ENCODE measurements around the gene TMEM207.

TMEM207 gene

GRCh38 chr3:190444576-190445145 lies 5.0 kb downstream of the TMEM207 start:
- DNase-seq (ENCODE audit: low spot score): no peak
- TF ChIP-seq CTCF (IDR thresholded peaks at IDR 0.05; ENCODE audit: extremely low read depth, missing control alignments): no peak

DNA sequence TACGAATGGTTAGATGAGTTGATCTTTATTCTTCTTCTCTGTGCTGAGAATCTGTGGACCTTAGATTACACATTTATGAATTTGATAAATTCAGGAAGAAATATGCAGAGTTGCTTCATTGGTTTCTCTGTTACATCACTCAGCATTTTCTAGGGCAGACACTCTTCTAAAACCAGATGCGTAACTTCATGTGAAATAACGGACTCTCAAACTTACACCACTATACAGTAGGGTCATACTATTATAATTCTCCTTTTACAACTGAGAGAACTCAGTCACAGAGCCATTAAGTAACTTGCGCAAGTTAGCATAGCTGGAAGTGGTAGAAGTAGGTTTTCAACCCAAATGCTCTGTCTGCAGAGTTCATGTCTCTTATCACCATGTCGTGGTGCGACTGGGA lies 5.7 kb downstream of the TMEM207 start:
- no peak for TF ChIP-seq CTCF (IDR thresholded peaks at IDR 0.05; ENCODE audit: extremely low read depth, missing control alignments)
- DNase-seq (ENCODE audit: low spot score): no peak

DNA sequence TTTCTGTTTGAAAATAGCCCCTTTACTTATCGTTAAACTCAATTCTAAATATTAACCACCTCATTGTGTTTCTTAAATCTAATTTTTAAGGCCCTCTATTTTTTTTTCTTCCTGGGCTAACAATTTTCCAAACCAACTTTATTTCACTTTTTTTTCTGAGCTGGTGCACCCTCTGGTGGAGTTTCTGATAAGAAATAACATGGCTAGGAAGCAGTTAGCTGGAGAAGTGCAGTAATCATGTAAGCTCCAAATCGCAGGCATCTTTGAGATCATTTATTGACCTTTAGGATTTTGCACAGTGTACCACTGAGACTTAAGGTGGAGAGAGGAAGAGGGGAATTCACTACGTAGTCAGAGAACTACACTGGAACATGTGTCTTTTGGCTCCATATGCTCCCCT lies 6.4 kb downstream of the TMEM207 start:
- DNase-seq (ENCODE audit: low spot score): no peak
- TF ChIP-seq CTCF (IDR thresholded peaks at IDR 0.05; ENCODE audit: extremely low read depth, missing control alignments): no peak

DNA sequence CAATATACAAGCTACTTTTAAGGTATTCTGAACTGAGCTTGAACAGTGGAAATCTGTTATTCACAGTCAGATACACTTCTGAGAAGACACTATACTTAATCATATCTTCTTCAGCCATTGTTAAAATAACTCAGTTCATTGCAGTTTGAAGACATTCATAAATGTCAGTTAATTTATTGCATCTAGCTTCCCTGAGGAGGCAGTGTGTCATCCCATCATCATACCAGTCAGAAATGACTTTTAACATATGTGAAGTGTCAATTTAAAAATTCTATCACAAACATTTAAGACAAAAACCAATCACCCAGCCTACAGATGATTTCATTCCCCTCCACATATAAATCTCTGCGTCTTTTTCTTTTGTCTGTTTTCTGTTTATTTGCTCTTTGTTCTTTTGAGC lies 7.5 kb downstream of the TMEM207 start:
- DNase-seq (ENCODE audit: low spot score): no peak
- no peak for TF ChIP-seq CTCF (IDR thresholded peaks at IDR 0.05; ENCODE audit: extremely low read depth, missing control alignments)

DNA sequence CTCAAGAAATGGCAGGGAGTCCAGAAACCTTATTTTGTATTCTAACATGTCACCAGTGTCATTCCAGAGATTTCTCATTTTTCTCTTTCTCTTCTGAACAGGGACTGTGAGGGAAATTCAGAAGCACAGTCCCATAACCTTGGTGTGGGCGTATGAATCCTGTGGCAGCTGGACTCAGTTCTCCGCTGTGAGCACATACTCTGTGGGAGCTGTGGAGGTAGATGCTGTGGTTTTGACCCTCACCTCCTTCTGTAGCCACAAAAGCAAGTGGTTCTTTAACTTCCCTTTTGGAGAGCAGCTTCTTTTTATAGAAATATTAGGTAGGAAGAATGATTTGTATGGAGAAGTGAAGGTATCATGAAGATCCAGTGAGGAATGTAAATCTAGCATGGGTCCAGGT lies 13.4 kb downstream of the TMEM207 start:
- no peak for DNase-seq (ENCODE audit: low spot score)
- TF ChIP-seq CTCF (IDR thresholded peaks at IDR 0.05; ENCODE audit: extremely low read depth, missing control alignments): no peak

GRCh38 chr3:190435618-190436017 lies 14.1 kb downstream of the TMEM207 start:
- DNase-seq (ENCODE audit: low spot score): no peak
- TF ChIP-seq CTCF (IDR thresholded peaks at IDR 0.05; ENCODE audit: extremely low read depth, missing control alignments): no peak

GRCh38 chr3:190433626-190434025 lies 16.1 kb downstream of the TMEM207 start:
- TF ChIP-seq CTCF (IDR thresholded peaks at IDR 0.05; ENCODE audit: extremely low read depth, missing control alignments): no peak
- no peak for DNase-seq (ENCODE audit: low spot score)

Data from GM20000 (cell line).